Stimulated activated CD4-positive, alpha-beta T cell treated with anti-CD3 and anti-CD28 coated beads, Interleukin-12 subunit alpha, Interleukin-12 subunit beta, amount 100 ng/mL, for 24 hours (primary cell): ENCODE results near the gene ZNG1A.
"Not testable (repeated sequence)": the region's sequence is repeated elsewhere in the genome, so short reads cannot be mapped to it uniquely, and the experiment has no call there.

ENCODE experiments used
- DNase-seq, 2 experiments: peaks; one replicate each; pipeline ENCODE4 v3.0.0-alpha.2; 2020; ENCODE audit warnings: low read depth in 2 of 2

ZNG1A gene

DNA sequence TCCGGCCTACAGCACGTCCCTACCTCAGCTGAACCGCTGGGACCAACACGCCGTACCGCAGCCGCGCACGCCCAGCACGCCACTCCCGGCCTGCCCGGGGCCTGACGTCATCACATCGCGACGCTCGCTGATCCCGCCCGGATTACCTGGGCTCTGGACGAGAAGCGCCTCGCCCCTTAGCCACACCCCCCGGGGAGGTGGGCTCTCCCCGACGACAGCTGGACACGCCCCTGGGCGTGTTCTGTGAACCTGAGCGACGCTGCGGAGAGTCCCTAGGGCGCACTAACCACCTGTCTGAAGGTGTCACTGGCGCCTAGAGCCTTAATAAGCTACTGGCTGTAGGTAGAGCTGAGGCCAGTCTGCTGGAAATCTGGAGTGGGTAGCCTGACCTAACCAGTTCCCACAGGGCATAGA is at the start of gene ZNG1A:
ZNG1A (minus strand) TSS at position 87 of the 414 bp plus-strand sequence. CDS start 87 bp downstream, outside the sequence.
- DNase-seq = peak; percentile 51 to 64

DNA sequence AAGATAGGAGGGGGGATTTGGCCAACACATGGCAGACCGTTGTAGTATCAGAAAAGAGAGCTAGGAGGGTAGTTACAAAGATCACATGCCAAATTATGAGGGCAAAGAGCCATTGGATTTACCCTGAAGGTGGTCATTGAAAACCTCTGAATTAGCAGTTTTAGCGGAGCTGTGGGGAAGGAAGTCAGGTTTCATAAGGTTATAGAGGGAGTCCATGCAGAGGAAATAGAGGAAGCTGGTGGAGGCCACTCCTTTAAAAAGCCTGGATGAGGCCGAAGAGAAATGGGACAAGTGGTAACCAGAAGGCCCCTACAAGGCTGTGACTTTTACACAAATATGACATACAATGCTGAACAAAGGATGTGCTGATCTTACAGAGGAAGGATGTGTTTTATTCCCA is 49.0 kb upstream of the ZNG1A start:
- DNase-seq = no peak

DNA sequence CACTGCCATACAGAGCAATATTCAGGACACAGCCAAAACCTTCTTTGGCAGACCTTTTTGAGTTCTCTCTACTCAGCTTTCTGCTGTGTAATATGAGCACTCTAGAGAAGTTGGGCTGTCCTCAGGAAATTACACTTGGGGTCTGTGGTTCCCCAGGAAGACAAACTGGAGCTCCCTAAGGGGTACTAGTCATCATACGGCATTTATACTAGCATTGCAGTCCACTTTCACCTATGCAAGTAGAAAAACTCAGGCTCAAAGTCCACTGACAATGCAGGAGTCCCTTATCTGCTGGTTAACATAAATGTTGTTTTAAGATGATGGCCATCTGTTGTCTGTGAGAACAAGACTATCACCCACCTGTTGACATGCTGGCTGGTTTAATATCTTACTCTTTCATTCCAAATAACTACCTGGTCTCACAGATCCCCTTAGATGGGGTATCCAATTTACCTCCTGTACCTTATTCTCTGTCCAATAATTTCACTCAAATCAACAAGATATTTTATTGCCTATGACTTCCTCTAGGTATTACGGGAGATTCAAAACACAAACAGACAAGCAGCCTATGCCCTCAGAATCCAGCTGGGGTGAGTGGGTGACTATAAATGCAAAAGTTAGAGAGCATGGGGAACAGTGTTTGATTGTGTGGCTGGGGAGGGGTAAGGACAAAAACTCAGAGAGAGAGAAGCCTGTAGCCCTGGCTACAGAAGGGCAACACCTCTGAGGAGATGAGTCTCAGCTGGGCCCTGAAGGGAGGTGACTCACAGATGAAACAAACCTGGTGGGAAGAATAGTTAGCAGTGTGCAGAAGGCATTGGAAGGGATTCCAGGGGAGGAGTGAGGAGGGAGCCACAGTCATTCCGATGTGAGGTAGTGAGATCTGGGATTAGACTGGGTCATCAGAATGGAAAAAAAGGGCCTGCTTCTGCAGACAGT is 46.0 kb upstream of the ZNG1A start:
- DNase-seq = no peak

DNA sequence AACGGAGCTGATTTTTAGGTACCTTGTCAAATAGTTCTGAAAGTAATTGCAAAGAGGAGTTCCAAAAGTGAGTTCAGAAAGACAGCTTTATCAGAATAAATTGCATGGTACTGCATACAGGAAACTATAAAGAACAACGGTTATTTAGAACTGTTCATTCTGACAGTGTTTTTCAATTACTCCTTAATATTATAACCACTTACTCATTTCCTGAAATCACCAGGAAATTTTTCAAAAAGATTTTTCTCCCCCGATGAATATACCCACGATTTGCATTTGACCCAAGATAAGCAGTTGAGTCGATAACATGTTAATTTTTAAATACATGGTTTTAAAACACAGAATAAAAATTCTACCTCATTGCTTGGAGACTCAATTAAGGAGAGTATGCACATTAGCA is 45.2 kb upstream of the ZNG1A start:
- no peak for DNase-seq

DNA sequence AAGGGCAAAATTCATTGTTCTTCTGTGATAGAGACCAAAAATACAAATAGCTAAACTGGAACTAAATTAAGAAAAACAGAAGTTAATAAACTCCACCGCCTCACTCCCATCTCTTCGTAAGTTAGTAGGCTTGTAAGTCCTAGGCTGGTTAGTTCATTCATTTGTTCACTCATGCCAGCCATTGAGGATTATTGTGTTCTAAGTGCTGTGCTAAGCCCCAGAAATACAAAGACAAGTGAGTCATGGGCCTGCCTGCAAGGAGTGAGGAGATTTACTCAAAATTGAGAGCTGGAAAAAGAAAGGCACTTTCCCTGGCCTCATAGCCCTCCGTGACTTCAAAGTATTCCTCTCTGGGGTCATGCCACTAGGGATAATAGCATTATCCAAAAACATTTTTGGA is 44.3 kb upstream of the ZNG1A start:
- DNase-seq = no peak

DNA sequence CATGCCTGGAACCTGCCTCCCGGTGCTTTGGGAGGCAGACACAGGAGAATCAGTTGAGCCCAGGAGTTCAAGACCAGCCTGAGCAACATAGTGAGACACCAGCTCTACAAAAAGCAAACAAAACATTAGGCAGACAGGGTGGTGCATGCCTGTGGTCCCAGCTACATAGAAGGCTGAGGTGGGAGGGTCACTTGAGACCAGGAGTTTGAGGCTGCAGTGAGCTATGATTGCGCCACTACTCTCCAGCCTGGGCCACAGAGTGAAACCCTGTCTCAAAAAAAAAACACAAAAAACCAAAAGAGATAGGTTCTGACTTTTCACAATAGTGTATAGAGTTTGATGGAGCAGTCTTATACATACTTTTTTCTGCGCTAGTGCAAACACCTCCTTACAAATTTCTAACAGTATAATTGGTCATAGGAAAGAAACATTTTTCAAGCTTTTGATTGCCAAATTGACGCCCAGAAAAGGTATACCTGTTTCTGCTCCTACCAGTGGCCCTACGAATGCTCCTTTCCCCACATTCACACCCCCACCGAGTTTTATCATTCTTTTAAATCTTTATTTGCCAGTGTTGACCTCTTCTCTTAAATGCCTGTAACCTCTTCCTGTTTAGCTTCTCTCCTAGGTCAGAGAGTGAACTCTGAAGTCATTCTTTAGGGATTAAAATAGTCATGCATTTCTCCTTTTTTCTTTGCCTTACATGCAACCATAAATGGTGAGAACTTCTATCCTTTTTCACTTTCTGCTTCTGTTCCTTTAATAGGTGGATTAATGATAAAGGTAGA is 43.3 kb upstream of the ZNG1A start:
- DNase-seq = no peak

DNA sequence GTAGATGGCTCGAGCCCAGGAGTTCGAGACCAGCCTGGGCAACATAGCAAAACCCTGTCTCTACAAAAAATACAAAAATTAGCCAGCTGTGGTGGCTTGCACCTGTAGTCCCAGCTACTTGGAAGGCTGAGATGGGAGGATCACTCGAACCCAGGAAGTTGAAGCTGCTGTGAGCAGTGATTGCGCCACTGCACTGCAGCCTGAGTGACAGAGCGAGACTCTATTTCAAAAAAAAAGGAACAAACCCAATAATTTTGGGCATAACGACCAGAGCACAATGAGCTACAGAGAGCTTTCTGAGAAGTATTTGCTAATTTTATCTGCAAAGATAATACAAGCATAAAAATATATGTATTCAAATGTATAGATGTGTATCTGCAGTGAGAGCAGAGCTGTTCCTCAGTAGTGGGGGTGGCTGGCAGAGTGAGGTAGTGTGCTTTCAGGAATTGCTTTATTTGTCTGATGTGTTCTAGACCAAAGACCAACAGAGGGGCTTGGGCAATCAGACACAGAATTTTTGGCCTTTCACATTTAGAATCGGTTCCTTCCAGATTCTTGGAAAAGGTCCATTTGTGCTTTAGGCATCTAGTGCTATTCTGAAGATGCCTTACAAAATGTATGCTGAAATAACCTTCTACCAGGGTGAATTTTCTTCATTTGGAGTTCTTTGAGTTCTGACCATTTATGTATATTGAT is 41.0 kb upstream of the ZNG1A start:
- DNase-seq = no peak

DNA sequence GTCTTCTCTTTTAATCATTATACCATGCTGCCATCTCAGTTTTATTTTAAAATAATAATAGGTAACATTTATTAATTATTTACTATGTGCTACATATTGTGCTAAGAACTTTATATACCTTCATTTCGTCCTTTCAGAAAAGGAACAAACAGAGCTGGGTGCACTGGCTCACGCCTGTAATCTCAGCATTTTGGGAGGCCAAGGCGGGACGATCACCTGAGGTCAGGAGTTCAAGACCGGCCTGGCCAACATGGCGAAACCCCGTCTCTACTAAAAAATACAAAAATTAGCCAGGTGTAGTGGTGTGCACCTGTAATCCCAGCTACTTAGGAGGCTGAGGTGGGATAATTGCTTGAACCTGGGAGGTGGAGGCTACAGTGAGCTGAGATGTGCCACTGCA is 40.2 kb upstream of the ZNG1A start:
- DNase-seq = not testable (repeated sequence)

DNA sequence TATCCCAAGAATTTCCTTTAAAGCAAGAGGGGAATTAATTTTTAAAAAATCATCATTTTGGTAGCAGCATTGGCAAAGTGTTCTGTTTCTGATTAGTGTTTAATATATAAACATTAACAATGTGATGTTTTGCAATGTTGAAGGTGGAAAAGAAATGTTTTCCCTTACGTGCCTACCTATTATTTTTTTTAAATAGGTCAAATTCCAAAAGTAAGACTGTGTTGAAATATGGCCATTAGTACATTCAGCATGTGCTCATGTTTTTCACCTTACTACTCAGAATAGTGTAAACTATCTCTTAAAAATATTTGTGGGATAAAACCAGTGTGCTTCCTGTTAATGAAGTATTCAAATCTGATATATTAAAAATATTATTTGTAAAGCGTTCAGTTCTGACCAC is 39.1 kb upstream of the ZNG1A start:
- DNase-seq = no peak

DNA sequence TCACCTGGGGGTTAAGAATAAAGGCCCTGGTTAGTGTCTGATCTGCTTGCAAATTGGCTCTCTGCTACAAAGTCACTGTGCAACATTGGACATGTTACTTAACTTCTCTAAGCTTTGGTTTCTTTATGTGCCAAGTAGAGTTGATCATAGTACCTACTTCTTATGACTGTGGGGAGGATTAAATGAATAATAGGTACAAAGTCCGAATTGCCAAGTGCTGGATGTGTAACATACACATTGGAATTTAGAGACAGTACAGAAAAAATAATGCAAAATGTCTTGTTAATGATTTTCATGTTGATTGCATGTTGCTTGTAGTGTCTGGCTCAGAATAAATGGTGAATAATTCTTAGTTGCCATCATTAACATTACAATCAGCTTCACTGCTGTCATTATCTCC is 38.0 kb upstream of the ZNG1A start:
- DNase-seq = no peak

DNA sequence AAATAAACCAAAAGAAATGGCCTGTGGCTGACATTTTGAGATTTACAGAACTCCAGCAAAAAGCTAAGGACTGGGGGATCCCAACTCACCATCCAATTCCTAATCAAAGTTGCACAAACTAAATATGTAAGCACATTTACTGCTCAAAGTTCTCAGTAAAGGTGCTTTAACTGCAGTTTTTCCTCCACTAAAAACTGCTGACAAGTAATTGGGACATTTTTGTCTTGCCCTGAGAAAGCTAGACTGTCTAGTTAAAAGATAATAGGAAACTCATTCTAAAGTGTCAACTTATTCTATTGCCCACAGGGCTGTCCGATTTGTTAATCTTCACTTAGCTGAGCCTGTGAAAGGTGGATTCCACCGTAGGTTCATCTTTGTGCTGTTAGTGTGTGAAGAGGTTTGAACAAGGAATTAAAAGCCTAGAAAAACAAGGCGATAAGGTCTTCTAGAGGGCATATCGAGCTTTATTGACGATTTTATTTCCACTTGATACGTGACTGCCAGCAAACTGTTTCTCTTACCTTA is 36.8 kb upstream of the ZNG1A start:
- DNase-seq = no peak

DNA sequence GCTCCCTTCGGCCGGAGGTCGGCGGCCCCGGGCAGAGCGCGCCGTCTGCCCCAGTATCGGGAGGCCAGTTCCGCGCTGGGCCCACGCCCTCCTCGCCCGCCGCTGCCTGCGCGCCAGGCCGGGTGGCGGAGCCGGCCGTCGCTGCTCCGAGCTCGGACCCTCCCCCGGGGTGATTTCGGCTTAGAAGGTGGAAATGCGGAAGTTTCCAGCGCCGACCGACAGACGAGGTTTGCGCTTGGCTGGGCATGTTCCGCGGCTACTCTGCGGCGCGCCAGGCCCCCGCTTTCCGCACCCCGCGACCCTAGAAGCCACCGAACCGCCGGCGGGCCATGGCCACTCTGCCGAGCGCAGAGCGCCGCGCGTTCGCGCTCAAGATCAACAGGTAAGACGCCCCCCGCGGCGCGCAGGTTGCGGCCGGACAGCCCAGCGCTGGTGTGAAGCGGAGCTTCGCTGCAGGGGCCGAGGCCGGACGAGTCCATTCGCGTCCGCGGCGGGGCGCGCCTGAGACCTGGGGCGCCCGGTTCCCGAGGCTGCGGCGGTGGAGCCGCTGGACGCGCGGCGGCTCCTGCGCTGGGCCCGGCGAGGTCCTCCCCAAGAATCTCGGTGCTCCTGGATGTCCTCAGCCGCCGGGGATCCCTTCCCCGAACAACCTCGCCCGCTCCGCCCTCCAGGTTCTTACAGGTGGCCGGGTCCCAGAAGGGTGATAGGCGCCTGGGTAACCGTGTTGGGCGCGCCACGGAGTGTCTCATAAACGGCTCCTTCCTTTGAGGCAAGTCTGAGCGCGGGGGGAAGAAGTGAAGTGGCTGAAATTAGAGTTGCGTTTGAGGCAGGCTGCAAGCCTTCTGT is 36.0 kb upstream of the ZNG1A start, which contains the start of gene DOCK8:
DOCK8 (plus strand) TSS at position 218 of the 846 bp plus-strand sequence; CDS start at position 330, 112 bp downstream.
- DNase-seq = peak; percentile 5 to 45

DNA sequence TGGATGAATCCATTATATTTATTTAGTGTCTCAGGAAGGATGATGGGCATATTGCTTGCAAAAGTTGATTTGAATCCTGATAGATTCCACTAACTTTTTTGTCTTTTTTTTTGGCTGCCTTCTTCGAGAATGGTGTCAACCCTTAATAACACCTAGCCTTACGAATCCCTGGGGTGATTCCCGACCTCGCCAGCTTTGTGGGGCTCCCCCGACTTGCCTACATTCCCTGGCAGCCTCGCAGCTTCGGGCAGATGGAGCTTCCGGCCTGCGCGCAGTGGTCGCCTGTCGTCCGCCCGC is 35.4 kb upstream of the ZNG1A start:
- DNase-seq = no peak

DNA sequence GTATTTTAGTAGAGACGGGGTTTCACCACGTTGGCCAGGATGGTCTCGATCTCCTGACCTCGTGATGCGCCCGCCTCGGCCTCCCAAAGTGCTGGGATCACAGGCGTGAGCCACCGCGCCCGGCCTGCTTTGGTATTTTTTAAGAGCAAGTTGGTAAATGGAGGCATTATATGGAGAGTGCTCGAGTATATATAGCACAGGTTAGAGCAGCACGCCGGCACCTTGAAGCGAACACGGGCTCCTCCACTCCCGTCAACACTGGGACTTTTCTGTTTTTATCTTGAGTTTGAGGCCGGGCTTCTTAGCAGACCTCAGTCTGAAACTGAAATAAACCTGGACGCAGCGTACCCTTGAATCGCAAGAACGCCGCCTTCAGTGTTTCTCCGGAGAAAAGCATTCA is 35.0 kb upstream of the ZNG1A start:
- DNase-seq = not testable (repeated sequence)

DNA sequence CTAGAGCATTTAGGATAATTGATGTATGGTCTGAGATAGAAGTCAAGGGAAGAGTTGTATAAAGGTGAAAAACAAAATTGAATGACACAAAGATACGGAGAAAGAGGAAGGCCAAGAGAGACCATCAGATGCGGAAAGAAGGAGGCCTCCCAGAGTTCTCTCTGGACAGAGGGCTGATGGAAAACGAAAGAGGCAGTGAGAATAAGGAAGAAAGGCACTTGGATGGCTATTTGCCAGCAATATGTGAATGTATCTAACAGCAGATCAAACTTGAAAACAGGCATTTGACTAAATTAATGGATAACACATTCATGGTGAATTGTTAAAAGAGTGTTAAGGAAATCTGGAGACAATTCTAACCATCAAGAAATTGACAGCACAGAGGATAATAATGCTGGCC is 33.4 kb upstream of the ZNG1A start:
- no peak for DNase-seq

DNA sequence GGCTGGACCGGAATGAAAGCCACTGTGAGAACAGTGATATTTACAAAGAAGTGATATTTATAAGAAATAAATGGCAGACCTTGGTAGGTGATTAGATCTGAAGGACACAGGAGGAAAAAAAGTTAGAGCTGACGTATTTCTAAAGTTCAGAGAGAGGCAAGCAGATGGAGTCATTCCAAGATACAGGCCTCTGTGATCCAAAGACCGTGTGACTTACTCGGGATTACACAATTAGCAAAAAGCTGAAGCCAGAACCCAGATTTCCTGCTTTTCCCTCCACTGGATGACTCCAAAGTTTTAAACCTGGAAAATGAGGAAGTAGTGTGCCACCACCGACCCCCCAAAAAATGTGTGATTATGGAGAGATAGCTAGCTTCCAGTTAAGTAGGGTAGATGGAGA is 32.7 kb upstream of the ZNG1A start:
- no peak for DNase-seq

DNA sequence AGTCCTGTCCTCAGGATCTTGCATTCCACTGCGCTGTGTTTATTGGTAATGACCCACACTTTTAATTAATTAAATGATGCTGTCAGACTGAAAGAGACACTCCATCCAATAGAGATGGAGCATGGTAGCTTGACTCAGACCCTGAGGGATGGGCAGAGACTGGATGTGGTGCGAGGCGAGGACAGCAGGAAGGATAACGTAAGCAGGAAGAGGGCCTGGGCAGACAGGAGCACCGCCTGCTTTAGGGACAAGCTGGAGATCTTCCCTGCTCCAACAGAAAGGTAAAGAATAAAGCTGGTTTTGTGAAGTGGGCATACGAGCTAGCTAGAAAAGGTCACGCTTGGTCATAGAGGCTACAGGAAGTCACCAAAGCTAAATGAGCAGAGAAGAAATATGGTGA is 32.2 kb upstream of the ZNG1A start:
- no peak for DNase-seq

DNA sequence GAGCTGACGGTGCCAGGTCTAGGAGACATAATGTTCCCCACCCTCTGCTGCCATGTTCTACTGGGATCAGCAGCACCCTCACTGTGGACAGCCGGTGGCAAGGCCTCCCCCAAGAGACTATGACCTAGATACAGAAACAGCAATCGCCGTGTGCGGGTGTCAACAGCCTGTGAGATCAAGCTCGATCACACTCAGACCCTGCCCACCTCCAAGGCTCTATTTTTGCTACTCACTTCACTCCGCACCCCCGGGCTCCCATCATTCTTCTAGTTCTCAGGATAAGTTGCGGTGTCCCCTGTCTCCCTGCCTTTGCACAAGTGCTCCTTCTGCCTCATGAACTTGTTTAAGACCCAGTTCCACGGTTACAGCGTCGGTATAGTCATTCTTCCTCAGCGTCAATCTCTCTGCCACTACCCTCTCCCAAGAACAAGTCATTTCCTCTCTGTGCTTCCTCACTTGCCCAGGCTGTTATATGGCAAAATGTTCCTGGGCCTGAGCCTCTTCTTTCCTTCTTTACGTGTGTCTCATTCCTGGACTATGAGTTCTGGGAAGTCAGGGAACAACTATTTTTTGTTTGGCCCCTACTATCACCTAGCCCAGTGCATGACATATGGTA is 30.4 kb upstream of the ZNG1A start:
- no peak for DNase-seq

DNA sequence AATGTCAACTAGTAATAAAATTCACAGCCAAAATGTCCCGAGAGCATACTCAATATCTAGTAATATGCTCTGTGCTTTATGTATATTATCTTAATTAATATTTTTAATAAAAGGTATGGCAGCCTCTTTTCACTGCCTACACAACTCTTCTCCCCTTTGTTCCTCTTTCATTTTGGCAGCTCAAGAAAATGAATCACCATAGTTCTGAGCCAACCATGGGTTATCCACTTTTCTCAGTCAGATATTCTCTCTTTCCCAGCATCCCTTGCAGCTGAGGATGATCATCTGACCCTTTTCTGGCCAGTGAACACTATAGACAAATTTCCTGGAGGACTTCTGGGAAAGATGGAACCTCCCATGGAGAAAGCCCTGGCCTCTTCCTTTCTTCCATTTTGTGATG is 27.6 kb upstream of the ZNG1A start:
- DNase-seq = no peak

DNA sequence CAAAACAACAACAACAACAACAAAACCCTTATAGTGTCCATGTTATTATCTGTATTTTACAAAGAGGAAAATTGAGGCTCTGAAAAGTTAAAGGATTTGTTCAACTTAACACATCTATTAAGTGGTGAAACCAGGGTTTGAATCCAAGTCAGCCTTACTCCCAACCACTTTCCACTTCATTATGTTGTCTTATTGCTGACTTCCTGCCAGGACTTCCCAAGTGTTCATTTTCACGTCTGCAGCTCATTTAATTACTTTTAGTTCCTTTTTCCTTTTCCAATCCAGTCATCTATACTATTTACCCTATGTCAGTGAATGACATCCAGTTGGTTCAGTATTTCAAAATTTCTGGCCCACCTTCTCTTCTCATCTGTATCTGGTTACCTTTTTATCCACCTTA is 20.7 kb upstream of the ZNG1A start:
- DNase-seq = not testable (repeated sequence)
